ENCODE measurements around the gene CFD. TPM values are rescaled to one million over a fixed set of nuclear protein-coding genes. Genes with fewer than 3 reads are reported as not detected.
A peak's percentile ranks its signal among the peaks of the same experiment; 100 is the strongest.

The CFD gene
- polyA plus RNA-seq, 1 donor (not counting 4 experiments of a cell fraction or from before 2014, with no cell fraction given), result 0.47 TPM

DNA sequence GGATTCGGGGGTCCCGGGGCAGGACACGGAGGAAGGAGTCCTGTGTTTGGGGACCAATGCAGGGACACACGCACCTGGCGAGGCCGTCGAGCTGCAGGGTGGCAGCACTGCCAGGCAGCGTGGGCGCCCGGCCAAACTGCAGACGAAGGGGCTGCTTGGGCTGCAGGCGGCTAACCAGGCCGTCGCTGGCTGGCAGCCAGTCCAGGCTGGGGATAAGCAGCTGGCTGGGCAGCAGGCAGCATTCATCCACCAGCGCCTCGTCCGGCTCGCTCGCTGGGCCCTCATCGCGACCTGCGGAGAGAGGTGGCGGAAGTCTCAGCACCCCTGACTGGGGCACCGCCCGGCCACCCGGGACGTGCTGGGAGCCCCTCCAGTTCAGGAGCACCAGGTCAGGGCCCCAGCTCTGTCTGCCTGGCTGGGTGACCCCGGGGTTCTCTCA is 11.5 kb downstream of the CFD start:
- no peak overlapping the region for H2AFZ ChIP-seq (ENCODE audit: control insufficient read depth, low read length)
- no peaks in the 10 kb centered on the region for H3K27me3 ChIP-seq (ENCODE audit: control insufficient read depth, extremely low read depth, insufficient read depth, low read length)
- peaks cover 25% of the 10 kb centered on the region for H3K4me1 ChIP-seq (ENCODE audit: control insufficient read depth, extremely low read depth, insufficient read depth, low read length)
- H3K9me3 ChIP-seq (ENCODE audit: control insufficient read depth, low read depth, low read length), result no peaks in the 10 kb centered on the region
- peaks cover 17 to 22% of the 10 kb centered on the region in 2 experiments for H3K36me3 ChIP-seq (ENCODE audit: control insufficient read depth in 2 of 2, extremely low read depth in 1 of 2, insufficient read depth in 2 of 2, low read length in 2 of 2)
- H3K4me3 ChIP-seq (ENCODE audit: control insufficient read depth in 2 of 3, extremely low read depth in 1 of 3, insufficient read depth in 2 of 3, low read depth in 1 of 3, low read length in 3 of 3), result no peak overlapping the region
- H3K27ac ChIP-seq (ENCODE audit: control insufficient read depth, insufficient read depth, low read length), result no peak overlapping the region
- H3K79me2 ChIP-seq (ENCODE audit: control insufficient read depth, insufficient read depth, low read length), result no peaks in the 10 kb centered on the region
- H3K4me2 ChIP-seq (ENCODE audit: control insufficient read depth, extremely low read depth, insufficient read depth, low read depth, low read length), result no peak overlapping the region
- DNase-seq (ENCODE audit: low read depth, low spot score) (no peak), FAIRE-seq (no peak)
- H4K20me1 ChIP-seq (ENCODE audit: control insufficient read depth, extremely low read depth, insufficient read depth, low read length), result no peaks in the 10 kb centered on the region
- H3K9ac ChIP-seq (ENCODE audit: control insufficient read depth, extremely low read depth, insufficient read depth, low read length), result no peak overlapping the region
- TF ChIP-seq, protein P1, sequence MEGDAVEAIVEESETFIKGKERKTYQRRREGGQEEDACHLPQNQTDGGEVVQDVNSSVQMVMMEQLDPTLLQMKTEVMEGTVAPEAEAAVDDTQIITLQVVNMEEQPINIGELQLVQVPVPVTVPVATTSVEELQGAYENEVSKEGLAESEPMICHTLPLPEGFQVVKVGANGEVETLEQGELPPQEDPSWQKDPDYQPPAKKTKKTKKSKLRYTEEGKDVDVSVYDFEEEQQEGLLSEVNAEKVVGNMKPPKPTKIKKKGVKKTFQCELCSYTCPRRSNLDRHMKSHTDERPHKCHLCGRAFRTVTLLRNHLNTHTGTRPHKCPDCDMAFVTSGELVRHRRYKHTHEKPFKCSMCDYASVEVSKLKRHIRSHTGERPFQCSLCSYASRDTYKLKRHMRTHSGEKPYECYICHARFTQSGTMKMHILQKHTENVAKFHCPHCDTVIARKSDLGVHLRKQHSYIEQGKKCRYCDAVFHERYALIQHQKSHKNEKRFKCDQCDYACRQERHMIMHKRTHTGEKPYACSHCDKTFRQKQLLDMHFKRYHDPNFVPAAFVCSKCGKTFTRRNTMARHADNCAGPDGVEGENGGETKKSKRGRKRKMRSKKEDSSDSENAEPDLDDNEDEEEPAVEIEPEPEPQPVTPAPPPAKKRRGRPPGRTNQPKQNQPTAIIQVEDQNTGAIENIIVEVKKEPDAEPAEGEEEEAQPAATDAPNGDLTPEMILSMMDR (optimal IDR thresholded peaks at IDR 0.05 in 1 of 3, IDR thresholded peaks at IDR 0.05 in 1 of 3, conservative IDR thresholded peaks at IDR 0.05 in 1 of 3; ENCODE audit: extremely low read depth in 1 of 3, insufficient read depth in 2 of 3, low read length in 3 of 3), result no peak
- TF ChIP-seq EZH2 (IDR thresholded peaks at IDR 0.05; ENCODE audit: low read length), result no peak
- dilution Hi-C loops (cut with MboI; ENCODE audit: extremely low pct_ligation_motif_present, low sequenced_read_pairs), result no loop called here
- H3K9me1 ChIP-seq (ENCODE audit: control insufficient read depth, extremely low read depth, insufficient read depth, low read length), result no peaks in the 10 kb centered on the region

DNA sequence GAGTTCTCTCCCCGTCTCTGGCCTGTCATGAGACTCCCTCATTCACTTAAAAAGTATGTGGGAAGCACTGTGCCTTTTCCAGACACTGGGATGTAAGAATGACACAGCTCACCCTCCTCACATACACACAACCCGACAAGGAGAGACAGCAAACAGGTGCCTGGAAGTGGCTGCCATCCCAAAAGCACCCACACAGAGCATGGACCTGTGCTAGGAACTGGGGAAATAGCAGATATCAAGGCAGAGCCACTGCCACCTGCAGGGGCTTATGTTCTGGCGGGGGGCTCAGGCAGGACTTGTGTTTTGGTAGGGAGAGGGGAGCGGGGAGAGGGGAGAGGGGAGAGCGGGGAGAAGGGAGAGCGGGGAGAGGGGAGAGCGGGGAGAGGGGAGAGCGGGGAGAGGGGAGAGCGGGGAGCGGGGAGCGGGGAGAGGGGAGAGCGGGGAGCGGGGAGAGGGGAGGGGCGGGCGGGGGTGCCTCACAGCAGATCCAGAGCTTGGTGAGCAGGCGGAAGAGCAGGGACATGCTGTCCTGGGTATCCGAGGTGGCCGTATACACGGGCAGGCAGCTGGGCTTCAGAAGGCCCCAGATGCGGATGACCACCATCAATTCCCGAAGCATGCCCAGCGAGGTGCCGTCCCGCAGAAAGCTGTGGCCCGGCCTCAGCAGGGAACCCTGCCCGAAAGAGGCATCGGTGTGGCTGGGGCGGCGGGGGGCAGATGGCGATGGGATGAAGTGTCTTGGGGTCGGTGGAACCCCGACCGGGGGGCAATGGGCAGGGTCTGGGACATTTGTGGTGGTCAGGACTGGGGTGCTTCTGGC is 12.2 kb downstream of the CFD start:
- H3K9ac ChIP-seq (ENCODE audit: control insufficient read depth, extremely low read depth, insufficient read depth, low read length), result peak overlapping the region; percentile 34
- no peak overlapping the region for H3K4me3 ChIP-seq (ENCODE audit: control insufficient read depth in 2 of 3, extremely low read depth in 1 of 3, insufficient read depth in 2 of 3, low read depth in 1 of 3, low read length in 3 of 3)
- dilution Hi-C loops (cut with MboI; ENCODE audit: extremely low pct_ligation_motif_present, low sequenced_read_pairs), result no loop called here
- peak overlapping the region; percentile 54 for H3K4me2 ChIP-seq (ENCODE audit: control insufficient read depth, extremely low read depth, insufficient read depth, low read depth, low read length)
- H3K4me1 ChIP-seq (ENCODE audit: control insufficient read depth, extremely low read depth, insufficient read depth, low read length), result peaks cover 25% of the 10 kb centered on the region
- FAIRE-seq, result no peak
- H4K20me1 ChIP-seq (ENCODE audit: control insufficient read depth, extremely low read depth, insufficient read depth, low read length), result no peaks in the 10 kb centered on the region
- H3K27me3 ChIP-seq (ENCODE audit: control insufficient read depth, extremely low read depth, insufficient read depth, low read length), result no peaks in the 10 kb centered on the region
- peak overlapping the region; percentile 66 for H3K27ac ChIP-seq (ENCODE audit: control insufficient read depth, insufficient read depth, low read length)
- no peak for TF ChIP-seq EZH2 (IDR thresholded peaks at IDR 0.05; ENCODE audit: low read length)
- TF ChIP-seq, protein P1 (optimal IDR thresholded peaks at IDR 0.05 in 1 of 3, IDR thresholded peaks at IDR 0.05 in 1 of 3, conservative IDR thresholded peaks at IDR 0.05 in 1 of 3; ENCODE audit: extremely low read depth in 1 of 3, insufficient read depth in 2 of 3, low read length in 3 of 3), result no peak
- no peaks in the 10 kb centered on the region for H3K9me3 ChIP-seq (ENCODE audit: control insufficient read depth, low read depth, low read length)
- H3K36me3 ChIP-seq (ENCODE audit: control insufficient read depth in 2 of 2, extremely low read depth in 1 of 2, insufficient read depth in 2 of 2, low read length in 2 of 2), result peaks cover 18 to 28% of the 10 kb centered on the region in 2 experiments
- H3K79me2 ChIP-seq (ENCODE audit: control insufficient read depth, insufficient read depth, low read length), result no peaks in the 10 kb centered on the region
- no peaks in the 10 kb centered on the region for H3K9me1 ChIP-seq (ENCODE audit: control insufficient read depth, extremely low read depth, insufficient read depth, low read length)
- no peak overlapping the region for H2AFZ ChIP-seq (ENCODE audit: control insufficient read depth, low read length)
- DNase-seq (ENCODE audit: low read depth, low spot score), result no peak
